ENCODE measurements around the gene ATP6AP1.

GRCh38 chrX:154402622-154403127 lies 25.8 kb upstream of the ATP6AP1 start:
- no peak for TF ChIP-seq POLR2A (IDR thresholded peaks at IDR 0.05; ENCODE audit: low read depth, low read length)
- no peak for TF ChIP-seq TAF1 (IDR thresholded peaks at IDR 0.05; ENCODE audit: borderline replicate concordance, low read depth, low read length)
- TF ChIP-seq POLR2AphosphoS5 (IDR thresholded peaks at IDR 0.05; ENCODE audit: low read depth, low read length) = no peak

All from GM12892 (cell line).